ENCODE measurements around the gene PCID2.
A peak's percentile ranks its signal among the peaks of the same experiment; 100 is the strongest.
"Not testable (repeated sequence)": the region's sequence is repeated elsewhere in the genome, so short reads cannot be mapped to it uniquely, and the experiment has no call there.

PCID2 gene

DNA sequence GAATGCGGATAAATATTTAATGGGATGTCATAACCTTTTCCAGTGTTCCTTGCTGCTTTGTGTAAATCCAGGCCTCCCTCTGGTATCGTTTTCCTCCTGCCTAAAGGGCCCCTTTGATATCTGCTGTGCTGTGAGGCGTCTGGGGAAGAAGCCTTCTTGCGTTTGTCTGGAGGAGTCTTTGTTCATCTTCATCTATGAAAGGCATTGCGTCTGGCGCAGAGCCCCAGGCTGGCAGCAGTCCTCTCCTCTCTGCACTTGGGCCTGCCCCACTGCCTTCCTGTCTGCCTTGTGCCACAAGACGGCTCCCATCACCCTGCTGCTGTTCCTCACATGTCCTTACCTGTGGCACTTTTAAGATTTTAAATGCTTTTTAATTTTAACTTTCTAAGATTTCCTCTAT lies 40.3 kb downstream of the PCID2 start:
- FAIRE-seq (no peak), DNase-seq (ENCODE audit: insufficient read length, low spot score) (no peak)

DNA sequence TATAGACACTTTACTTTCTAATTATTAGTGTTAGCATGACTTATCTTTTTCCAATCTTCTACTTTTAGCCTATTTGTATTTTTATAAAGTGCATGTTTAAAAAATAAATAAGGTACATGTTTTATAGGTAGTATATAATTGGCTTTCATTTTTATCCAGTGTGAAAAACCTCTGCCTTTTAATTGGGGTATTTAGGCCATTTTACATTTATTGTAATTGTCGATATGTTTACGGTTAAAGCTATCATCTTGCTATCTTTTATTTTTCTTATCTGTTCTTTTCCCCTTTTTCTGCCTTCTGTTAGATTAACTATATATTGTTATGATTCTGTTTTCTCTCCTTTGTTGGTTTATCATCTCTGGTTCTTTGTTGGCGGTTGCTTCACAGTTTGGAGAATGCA lies 40.9 kb downstream of the PCID2 start:
- DNase-seq (ENCODE audit: insufficient read length, low spot score) (no peak), FAIRE-seq (no peak)

DNA sequence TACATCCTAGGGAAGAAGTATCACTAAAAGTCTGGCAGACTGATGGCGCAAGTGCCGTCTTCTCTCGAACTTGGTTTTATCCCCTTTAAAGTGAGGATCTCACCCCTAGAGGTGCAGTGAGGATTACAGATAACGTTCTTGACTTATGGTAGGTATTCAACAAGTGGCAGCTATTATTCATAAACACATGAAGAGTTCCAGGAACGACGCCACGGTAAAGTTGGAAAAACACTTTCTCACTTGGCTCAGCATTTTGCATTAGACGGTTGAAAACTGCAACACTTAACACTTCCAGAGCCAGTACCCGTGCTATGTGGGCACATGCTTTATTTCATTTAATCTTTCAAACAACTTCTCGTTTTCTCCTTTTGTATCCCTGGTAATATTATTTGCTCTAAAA lies 41.3 kb downstream of the PCID2 start:
- DNase-seq (ENCODE audit: insufficient read length, low spot score) (no peak), FAIRE-seq (no peak)

GRCh38 chr13:113166681-113167080 lies 41.8 kb downstream of the PCID2 start:
- DNase-seq (ENCODE audit: insufficient read length, low spot score) = no peak
- FAIRE-seq = no peak

- FAIRE-seq (no peak), DNase-seq (ENCODE audit: insufficient read length, low spot score) (no peak)
Observed at GRCh38 chr13:113166266-113166665, 42.2 kb downstream of the PCID2 start.

GRCh38 chr13:113164492-113164891 lies 44.0 kb downstream of the PCID2 start:
- FAIRE-seq = no peak

DNA sequence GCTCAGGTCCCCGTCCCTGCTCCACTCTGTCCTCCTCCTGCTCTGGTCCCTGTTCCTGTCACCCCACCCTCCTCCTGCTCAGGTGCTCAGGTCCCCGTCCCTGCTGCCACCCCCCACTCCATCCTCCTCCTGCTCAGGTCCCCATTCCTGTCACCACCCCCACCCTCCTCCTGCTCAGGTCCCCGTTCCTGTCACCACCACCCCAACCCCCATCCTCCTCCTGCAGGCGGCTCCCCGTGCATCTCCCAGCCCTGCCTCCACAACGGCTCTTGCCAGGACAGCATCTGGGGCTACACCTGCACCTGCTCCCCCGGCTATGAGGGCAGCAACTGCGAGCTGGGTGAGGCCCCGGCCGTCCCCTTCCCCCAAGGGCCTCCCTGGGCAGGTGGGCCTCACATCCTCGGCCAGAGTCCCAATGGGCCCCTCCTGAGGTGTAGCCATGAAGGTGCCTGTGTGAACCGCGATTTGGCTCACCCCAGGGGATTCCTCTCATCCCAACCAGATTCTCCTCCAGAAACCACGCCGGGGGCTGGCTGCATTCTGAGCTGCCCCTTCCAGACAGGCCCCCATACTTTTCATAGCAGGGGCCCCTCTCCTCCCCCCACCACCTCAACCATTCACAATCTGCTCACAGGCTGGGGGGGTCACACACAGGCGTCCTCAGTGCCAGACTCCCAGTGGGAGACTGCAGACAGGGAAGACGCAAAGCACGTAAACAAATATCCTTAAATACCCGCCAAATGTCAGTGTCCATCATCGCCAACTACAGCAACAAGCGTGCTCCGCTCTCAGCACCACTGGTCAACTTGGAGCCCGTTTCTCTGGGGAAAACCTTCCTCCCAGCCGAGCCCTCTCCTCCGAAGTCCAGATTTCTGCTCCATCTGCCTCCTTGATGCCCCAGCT lies 45.4 kb downstream of the PCID2 start:
- FAIRE-seq (no peak), DNase-seq (ENCODE audit: insufficient read length, low spot score) (no peak)

More at GRCh38 chr13:113164492-113164891, 44.0 kb downstream of the PCID2 start:
- DNase-seq (ENCODE audit: insufficient read length, low spot score) = no peak

GRCh38 chr13:113161975-113162374 lies 46.5 kb downstream of the PCID2 start:
- FAIRE-seq = not testable (repeated sequence)

DNA sequence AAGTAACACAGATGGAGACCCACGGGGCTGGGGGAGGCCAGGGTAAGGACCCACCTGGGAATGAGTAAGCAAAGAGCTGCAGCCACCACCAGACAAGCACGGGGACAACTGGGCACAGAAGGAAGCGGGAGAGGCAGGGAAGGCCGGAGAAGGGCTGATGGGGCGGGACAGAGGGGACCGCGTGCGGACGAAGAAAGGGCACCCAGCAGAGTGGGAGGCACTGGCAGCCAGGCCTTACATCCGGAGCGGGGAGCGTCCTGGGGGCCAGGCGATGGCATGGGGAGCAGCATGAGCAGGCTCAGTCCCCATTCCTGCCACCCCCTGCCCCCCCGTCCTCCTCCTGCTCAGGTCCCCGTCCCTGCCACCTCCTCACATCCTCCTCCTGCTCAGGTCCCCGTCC lies 47.0 kb downstream of the PCID2 start:
- DNase-seq (ENCODE audit: insufficient read length, low spot score) (no peak), FAIRE-seq (no peak)

More at GRCh38 chr13:113161975-113162374, 46.5 kb downstream of the PCID2 start:
- not testable (repeated sequence) for DNase-seq (ENCODE audit: insufficient read length, low spot score)

GRCh38 chr13:113160983-113161382 lies 47.5 kb downstream of the PCID2 start:
- DNase-seq (ENCODE audit: insufficient read length, low spot score) = no peak
- FAIRE-seq = no peak

GRCh38 chr13:113159701-113160100 lies 48.8 kb downstream of the PCID2 start:
- FAIRE-seq (no peak), DNase-seq (ENCODE audit: insufficient read length, low spot score) (no peak)

DNA sequence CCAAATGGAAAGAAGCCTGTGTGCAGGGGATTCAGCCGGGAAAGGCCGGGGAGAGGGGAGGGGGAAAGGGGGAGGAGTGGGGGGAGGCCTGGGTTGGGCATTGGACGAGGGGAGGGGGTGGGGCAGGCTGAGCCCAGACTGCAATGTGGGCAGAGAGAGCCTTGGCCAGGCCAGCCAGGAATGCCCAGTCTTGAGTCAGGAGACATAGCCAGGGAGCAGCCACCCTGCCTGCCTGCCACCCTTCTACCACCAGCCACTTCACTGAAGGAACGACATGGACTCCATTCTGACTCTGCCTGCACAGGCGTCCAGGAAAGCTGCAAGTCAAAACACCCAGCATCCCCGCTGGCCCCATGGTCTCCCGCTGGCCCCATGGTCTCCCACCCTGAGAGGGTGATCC lies 49.5 kb downstream of the PCID2 start:
- no peak for FAIRE-seq
- no peak for DNase-seq (ENCODE audit: insufficient read length, low spot score)

DNA sequence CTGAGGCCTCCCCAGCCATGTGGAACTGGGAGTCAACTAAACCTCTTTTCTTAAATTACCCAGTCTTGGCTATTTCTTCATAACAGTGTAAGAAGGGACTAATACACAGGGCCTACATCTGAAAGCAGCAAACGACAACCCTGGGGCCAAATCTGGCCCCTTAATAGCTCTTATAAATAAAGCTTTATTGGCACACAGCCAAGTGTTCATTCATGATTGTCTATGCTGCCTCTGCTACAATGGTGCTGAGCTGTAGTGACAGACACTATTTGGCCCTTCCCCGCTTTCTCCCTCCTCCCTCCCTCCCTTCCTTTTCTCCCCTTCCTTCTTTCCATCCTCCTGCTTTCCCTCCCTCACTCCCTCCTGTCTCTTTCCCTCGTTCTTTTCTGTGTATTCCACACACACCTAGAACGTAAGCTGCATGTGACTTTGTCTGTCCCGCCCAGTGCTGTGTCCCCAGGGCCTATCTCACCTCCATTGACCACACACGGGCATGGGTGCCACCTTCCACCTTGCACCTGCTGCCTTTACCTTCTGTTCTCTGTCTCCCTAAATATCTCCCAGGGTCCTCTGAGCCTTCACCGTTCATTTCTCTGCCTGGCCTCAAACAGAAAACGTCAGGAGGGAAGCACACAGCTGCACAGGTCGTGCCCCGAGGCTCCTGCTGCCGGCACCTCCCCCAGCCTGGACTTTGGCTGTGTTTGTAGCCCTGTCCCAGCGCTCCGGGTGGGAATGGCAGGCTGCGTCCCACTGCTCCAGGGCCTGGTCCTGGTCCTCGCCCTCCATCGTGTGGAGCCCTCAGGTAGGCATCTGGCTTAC lies 50.3 kb downstream of the PCID2 start, which contains the start of gene PROZ:
TSS of gene PROZ (plus strand) at position 720 of the 819 bp plus-strand sequence. CDS start at position 733, 13 bp downstream.
- DNase-seq (ENCODE audit: insufficient read length, low spot score) = no peak
- no peak for FAIRE-seq

GRCh38 chr13:113157206-113157928 lies 51.1 kb downstream of the PCID2 start:
- DNase-seq (ENCODE audit: insufficient read length, low spot score) = no peak
- FAIRE-seq = no peak

GRCh38 chr13:113155982-113156655 lies 52.4 kb downstream of the PCID2 start:
- FAIRE-seq (no peak), DNase-seq (ENCODE audit: insufficient read length, low spot score) (no peak)

- FAIRE-seq (no peak), DNase-seq (ENCODE audit: insufficient read length, low spot score) (no peak)
Observed at GRCh38 chr13:113155201-113155600, 53.3 kb downstream of the PCID2 start.

- FAIRE-seq (peak; percentile 70), DNase-seq (ENCODE audit: insufficient read length, low spot score) (peak; percentile 77)
Observed at GRCh38 chr13:113153810-113154748, 54.4 kb downstream of the PCID2 start.

DNA sequence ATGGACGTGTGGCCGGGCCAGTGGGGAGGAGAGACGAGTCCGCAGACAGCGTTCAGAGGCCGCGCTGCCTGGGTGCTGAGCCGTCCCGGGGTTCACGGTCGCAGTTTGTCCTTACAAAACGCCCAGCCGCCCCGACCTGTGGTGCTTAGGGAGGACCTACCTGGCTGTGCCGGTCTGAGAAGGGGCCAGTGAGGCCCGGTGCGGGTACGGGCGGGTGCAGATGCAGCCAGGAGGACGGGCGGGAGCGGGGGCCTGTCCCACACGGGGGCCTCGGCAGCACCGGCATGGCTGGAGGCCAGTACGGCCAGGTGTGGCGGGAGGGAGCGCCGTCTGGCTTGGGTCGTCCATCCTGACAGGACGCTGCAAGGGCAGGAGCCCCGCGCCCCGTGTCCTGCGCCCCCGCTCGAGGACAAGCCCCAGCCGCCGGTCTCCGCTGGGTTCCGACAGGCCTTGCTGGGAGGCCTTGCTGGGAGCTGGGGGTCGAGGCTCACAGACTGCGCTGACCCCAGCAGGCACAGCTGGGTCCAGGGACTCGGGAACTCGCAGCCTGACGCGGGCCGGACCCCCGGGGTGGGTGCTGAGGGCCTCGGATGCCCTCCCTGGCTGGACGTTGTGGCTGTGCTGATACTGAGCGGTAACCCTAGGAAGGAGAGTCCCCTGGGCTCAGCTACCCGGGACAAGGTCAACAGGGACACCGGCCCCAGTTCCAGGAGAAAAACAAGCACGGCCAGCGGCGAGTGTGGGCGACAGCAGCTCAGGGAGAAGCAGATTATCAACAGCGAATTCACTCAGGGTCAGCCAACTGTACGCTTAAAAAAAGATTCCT lies 55.3 kb downstream of the PCID2 start:
- no peak for FAIRE-seq
- peak; percentile 37 for DNase-seq (ENCODE audit: insufficient read length, low spot score)

DNA sequence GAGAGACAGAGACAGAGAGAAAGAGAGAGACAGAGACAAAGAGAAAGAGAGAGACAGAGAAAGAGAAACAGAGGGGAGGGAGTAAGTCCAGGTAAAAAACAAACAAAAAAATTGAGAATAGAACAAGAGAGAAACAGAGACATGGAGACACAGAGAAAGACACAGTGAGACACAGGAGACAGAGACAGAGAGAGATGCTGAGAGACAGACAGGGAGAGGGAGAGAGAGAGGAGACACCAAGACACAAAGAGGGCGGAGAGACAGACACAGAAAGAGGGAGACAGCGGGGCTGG lies 55.8 kb downstream of the PCID2 start:
- FAIRE-seq = no peak
- no peak for DNase-seq (ENCODE audit: insufficient read length, low spot score)

All from GM19239 (cell line).